ENCODE measurements around the gene GOSR2. TPM values are rescaled to one million over a fixed set of nuclear protein-coding genes. Genes with fewer than 3 reads are reported as not detected.

GOSR2 gene
- total RNA-seq, 1 experiment from 2014 or later = 43.2 TPM

- DNase-seq (ENCODE audit: low read depth) = no peak
- in situ Hi-C loops (cut with HindIII; ENCODE audit: low pct_unique_long_range_greater_than_20kb, low sequenced_read_pairs) = no loop called here
These were observed 32.9 kb upstream of the GOSR2 start for GRCh38 chr17:46889992-46890564.

- DNase-seq (ENCODE audit: low read depth) = no peak
- in situ Hi-C loops (cut with HindIII; ENCODE audit: low pct_unique_long_range_greater_than_20kb, low sequenced_read_pairs) = no loop called here
These were observed 32.3 kb upstream of the GOSR2 start for GRCh38 chr17:46890638-46891037.

GRCh38 chr17:46892192-46892703 is 30.7 kb upstream of the GOSR2 start:
- in situ Hi-C loops (cut with HindIII; ENCODE audit: low pct_unique_long_range_greater_than_20kb, low sequenced_read_pairs) = no loop called here
- no peak for DNase-seq (ENCODE audit: low read depth)

GRCh38 chr17:46894024-46894423 is 28.9 kb upstream of the GOSR2 start:
- no peak for DNase-seq (ENCODE audit: low read depth)
- in situ Hi-C loops (cut with HindIII; ENCODE audit: low pct_unique_long_range_greater_than_20kb, low sequenced_read_pairs) = no loop called here

- in situ Hi-C loops (cut with HindIII; ENCODE audit: low pct_unique_long_range_greater_than_20kb, low sequenced_read_pairs) = no loop called here
- no peak for DNase-seq (ENCODE audit: low read depth)
These were observed 28.3 kb upstream of the GOSR2 start for GRCh38 chr17:46894476-46895151.

GRCh38 chr17:46895171-46895570 is 27.8 kb upstream of the GOSR2 start:
- in situ Hi-C loops (cut with HindIII; ENCODE audit: low pct_unique_long_range_greater_than_20kb, low sequenced_read_pairs) = no loop called here
- DNase-seq (ENCODE audit: low read depth) = no peak

- in situ Hi-C loops (cut with HindIII; ENCODE audit: low pct_unique_long_range_greater_than_20kb, low sequenced_read_pairs) = no loop called here
- DNase-seq (ENCODE audit: low read depth) = no peak
These were observed 26.0 kb upstream of the GOSR2 start for GRCh38 chr17:46896991-46897390.

- in situ Hi-C loops (cut with HindIII; ENCODE audit: low pct_unique_long_range_greater_than_20kb, low sequenced_read_pairs) = no loop called here
- DNase-seq (ENCODE audit: low read depth) = no peak
These were observed 24.6 kb upstream of the GOSR2 start for GRCh38 chr17:46898364-46898763.

- in situ Hi-C loops (cut with HindIII; ENCODE audit: low pct_unique_long_range_greater_than_20kb, low sequenced_read_pairs) = no loop called here
- DNase-seq (ENCODE audit: low read depth) = no peak
These were observed 24.1 kb upstream of the GOSR2 start for GRCh38 chr17:46898860-46899259.

- no peak for DNase-seq (ENCODE audit: low read depth)
- in situ Hi-C loops (cut with HindIII; ENCODE audit: low pct_unique_long_range_greater_than_20kb, low sequenced_read_pairs) = no loop called here
These were observed 21.7 kb upstream of the GOSR2 start for GRCh38 chr17:46901291-46901690.

GRCh38 chr17:46903762-46904672 is 18.9 kb upstream of the GOSR2 start:
- in situ Hi-C loops (cut with HindIII; ENCODE audit: low pct_unique_long_range_greater_than_20kb, low sequenced_read_pairs) = no loop called here
- no peak for DNase-seq (ENCODE audit: low read depth)

GRCh38 chr17:46908068-46908737 is 14.8 kb upstream of the GOSR2 start:
- in situ Hi-C loops (cut with HindIII; ENCODE audit: low pct_unique_long_range_greater_than_20kb, low sequenced_read_pairs) = no loop called here
- DNase-seq (ENCODE audit: low read depth) = no peak

GRCh38 chr17:46910179-46910927 is 12.6 kb upstream of the GOSR2 start:
- DNase-seq (ENCODE audit: low read depth) = no peak
- in situ Hi-C loops (cut with HindIII; ENCODE audit: low pct_unique_long_range_greater_than_20kb, low sequenced_read_pairs) = no loop called here

GRCh38 chr17:46911311-46911710 is 11.6 kb upstream of the GOSR2 start:
- in situ Hi-C loops (cut with HindIII; ENCODE audit: low pct_unique_long_range_greater_than_20kb, low sequenced_read_pairs) = no loop called here
- no peak for DNase-seq (ENCODE audit: low read depth)

GRCh38 chr17:46915596-46915995 is 7.4 kb upstream of the GOSR2 start:
- in situ Hi-C loops (cut with HindIII; ENCODE audit: low pct_unique_long_range_greater_than_20kb, low sequenced_read_pairs) = no loop called here
- DNase-seq (ENCODE audit: low read depth) = no peak

- DNase-seq (ENCODE audit: low read depth) = peak; percentile 35
- in situ Hi-C loops (cut with HindIII; ENCODE audit: low pct_unique_long_range_greater_than_20kb, low sequenced_read_pairs) = no loop called here
These were observed 6.7 kb upstream of the GOSR2 start for GRCh38 chr17:46916211-46916610.

GRCh38 chr17:46916623-46917022 is 6.3 kb upstream of the GOSR2 start:
- in situ Hi-C loops (cut with HindIII; ENCODE audit: low pct_unique_long_range_greater_than_20kb, low sequenced_read_pairs) = no loop called here
- DNase-seq (ENCODE audit: low read depth) = no peak

GRCh38 chr17:46917041-46917440 is 5.9 kb upstream of the GOSR2 start:
- DNase-seq (ENCODE audit: low read depth) = no peak
- in situ Hi-C loops (cut with HindIII; ENCODE audit: low pct_unique_long_range_greater_than_20kb, low sequenced_read_pairs) = no loop called here

Data from Caki2 (cell line).